ENCODE data around the gene ATN1.

- TF ChIP-seq POLR2A (IDR thresholded peaks at IDR 0.05) (no peak), CTCF (IDR thresholded peaks at IDR 0.05) (no peak)
These were observed 33.5 kb downstream of the ATN1 start for GRCh38 chr12:6961278-6961694.

Data from heart left ventricle (tissue), 13 donors.